GM12875 (cell line): ENCODE results near the gene HES1.
"Not testable (repeated sequence)": the region's sequence is repeated elsewhere in the genome, so short reads cannot be mapped to it uniquely, and the experiment has no call there.

Experiments
- H3K4me3 ChIP-seq: one replicate; pipeline ENCODE4 v1.5.1; 2011; ENCODE audit warnings: low read depth, low read length, control low read depth
- CTCF ChIP-seq: IDR thresholded peaks from 2 replicates; pipeline ENCODE4 v1.5.1; 2011; ENCODE audit warnings: low read depth, mild to moderate bottlenecking, control low read depth, inconsistent platforms, low read length, moderate library complexity, borderline replicate concordance; ENCODE audit not compliant: insufficient read depth

Gene HES1

DNA sequence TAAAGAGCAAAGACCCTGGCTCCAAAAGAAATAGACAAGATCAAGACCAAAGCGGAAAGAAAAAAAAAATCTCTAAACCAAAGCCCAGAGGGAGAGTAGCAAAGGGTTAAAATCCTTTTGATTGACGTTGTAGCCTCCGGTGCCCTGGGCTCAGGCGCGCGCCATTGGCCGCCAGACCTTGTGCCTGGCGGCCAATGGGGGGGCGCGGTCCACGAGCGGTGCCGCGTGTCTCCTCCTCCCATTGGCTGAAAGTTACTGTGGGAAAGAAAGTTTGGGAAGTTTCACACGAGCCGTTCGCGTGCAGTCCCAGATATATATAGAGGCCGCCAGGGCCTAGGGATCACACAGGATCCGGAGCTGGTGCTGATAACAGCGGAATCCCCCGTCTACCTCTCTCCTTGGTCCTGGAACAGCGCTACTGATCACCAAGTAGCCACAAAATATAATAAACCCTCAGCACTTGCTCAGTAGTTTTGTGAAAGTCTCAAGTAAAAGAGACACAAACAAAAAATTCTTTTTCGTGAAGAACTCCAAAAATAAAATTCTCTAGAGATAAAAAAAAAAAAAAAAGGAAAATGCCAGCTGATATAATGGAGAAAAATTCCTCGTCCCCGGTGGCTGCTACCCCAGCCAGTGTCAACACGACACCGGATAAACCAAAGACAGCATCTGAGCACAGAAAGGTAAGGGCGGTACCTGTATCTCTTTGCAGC lies at the start of gene HES1:
Gene HES1, plus strand, starts transcription at position 343 of the 713 bp plus-strand sequence. Its CDS starts 233 bp downstream, at position 576.
- peak within 1 kb of the TSS; percentile 87 for H3K4me3 ChIP-seq
- TF ChIP-seq CTCF = no peak

DNA sequence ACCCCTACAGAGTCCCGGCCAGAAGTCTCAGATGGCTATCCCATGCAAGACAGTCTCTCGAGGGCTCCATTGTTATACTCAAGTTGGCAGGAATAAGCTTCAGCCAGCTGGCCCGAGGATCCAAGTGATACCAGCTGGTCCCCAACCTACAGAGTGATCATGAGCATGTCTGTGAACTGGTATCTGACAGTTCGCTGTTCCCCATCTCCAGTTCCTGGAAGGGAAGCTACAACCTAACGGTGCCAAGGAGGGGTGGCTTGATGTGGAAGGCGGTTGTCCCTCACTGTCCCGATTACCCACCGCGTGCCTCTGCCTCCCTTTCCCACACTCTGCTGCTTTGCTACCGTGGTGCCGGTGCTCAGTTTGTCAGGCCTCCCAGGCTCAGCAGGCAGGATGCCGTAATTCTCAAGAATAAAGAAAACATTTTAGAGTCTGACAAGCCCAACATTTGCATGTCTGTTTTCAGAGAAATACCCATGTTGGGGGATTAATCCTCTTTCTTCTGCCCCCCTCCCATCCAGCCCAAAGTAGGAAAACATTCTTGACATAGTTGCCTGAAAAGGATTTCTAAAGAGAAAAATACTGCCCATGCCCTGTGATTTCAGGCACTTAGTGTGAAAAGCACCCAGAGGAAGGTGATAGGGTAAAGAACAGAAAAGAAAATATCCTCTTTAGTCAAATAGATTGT lies 49.4 kb upstream of the HES1 start:
- H3K4me3 ChIP-seq = no peak overlapping the region
- TF ChIP-seq CTCF = no peak

- TF ChIP-seq CTCF = no peak
- H3K4me3 ChIP-seq = no peak overlapping the region
These were observed 48.7 kb upstream of the HES1 start for GRCh38 chr3:194087280-194087679.

- H3K4me3 ChIP-seq = no peak overlapping the region
- TF ChIP-seq CTCF = no peak
These were observed 47.7 kb upstream of the HES1 start for GRCh38 chr3:194087995-194088855.

DNA sequence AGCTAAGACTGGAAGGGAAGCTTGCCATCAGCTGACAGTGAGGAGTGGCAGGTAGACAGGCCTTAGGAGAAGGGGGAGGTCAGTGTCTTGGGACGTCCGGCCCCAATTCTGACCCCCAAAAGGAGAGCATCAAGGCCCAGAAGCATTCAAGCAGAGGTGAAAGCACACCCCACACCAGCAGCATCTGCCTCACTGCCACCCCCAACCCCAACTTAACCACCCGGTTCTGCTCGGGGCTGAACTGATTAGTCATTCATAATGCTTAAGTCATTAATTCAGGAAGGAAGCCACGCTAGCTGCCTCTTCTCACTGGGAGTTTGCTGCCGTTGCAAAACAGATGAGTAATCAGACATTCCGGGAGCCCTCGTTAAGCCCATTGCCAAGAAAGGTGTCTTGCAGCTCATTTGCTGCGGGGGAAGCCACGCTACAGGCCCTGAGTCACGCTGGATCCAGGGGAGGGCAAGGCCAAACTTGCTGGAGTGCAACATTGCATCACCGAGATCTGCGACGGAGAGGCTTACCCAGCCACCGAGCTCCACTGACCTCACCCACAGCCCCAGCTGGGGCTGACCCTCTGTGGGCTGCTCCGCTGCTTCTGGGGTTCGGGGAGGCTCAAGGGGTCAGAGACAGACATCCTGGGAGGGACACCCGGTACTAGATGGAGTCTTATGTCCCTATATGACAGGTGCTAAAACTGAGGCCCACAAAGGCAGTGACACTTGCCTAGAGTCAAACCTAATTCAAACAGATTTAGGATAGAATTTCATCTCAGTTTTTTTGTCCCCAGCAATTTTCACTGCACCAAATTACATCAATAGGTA lies 46.4 kb upstream of the HES1 start:
- no peak overlapping the region for H3K4me3 ChIP-seq
- TF ChIP-seq CTCF = no peak

DNA sequence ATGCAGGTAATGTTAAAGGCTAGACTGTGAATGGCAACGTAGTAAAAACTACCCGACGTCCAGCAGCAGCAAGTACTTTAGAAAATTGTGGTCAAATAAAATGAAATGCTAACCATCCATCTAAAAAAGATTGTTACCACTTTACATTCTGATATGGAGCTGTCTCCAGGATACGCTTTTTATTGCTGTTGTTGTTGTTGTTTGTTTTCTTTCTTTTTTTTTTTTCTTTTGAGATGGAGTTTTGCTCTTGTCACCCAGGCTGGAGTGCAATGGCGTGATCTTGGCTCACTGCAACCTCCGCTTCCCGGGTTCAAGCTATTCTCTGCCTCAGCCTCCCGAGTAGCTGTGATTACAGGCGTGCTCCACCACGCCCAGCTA lies 45.8 kb upstream of the HES1 start:
- H3K4me3 ChIP-seq = not testable (repeated sequence)

DNA sequence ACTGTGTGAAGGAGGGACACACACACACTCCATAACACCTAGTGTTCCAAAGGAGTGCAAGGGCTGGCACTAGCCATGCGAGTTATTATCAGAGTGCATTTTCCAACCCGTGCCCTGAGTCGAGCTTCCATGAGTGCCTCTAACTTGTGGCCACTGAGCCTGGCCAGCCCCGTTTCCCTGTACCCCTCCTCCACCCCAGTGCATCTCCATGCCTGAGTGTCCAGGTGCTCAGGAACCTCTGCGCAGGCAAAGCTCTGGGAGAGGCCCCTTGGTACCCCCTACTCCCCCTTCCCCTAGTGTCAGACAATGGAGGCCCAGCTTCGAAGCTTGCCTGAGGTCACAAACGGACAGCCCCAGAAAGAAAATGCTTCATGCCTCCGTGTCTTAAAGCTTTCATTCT lies 45.2 kb upstream of the HES1 start:
- no peak for TF ChIP-seq CTCF
- no peak overlapping the region for H3K4me3 ChIP-seq
